PC-3 (cell line): ENCODE measurements around the gene OPRL1.

Experiments
- EZH2 ChIP-seq: fragments of 300-600 bp; sonication (generic); IDR thresholded peaks from one replicate; pipeline ENCODE4 v1.6.1; 2017; ENCODE audit warnings: antibody characterized with exemption, mild to moderate bottlenecking, low read length; ENCODE audit not compliant: unreplicated experiment
- EZH2phosphoT487 ChIP-seq: fragments of 300-600 bp; sonication (generic); IDR thresholded peaks from 2 replicates; pipeline ENCODE4 v1.6.1; 2018; ENCODE audit warnings: mild to moderate bottlenecking, antibody characterized with exemption, low read length, borderline replicate concordance
- TF ChIP-seq, protein P1 (sequence below): fragments of 300-600 bp; sonication (generic); conservative IDR thresholded peaks from 2 replicates; pipeline ENCODE4 v1.5.1; 2017; ENCODE audit warnings: antibody characterized with exemption, low read depth, mild to moderate bottlenecking, low read length

DNA sequence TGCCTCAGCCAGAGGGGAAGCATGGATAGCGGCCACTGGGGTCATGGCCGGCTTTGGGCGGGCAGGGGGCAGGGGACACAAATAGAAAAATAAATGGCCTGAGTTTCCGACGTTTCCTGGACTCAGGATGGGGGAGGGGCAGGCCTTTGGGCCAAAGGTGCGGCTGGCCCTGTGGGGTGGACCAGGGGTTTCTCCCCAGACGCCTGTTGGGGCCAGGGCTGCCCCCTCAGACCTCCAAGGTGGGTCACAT, 23.3 kb upstream of the OPRL1 start:
- TF ChIP-seq EZH2 (no peak), EZH2phosphoT487 (no peak)
- TF ChIP-seq, protein P1, sequence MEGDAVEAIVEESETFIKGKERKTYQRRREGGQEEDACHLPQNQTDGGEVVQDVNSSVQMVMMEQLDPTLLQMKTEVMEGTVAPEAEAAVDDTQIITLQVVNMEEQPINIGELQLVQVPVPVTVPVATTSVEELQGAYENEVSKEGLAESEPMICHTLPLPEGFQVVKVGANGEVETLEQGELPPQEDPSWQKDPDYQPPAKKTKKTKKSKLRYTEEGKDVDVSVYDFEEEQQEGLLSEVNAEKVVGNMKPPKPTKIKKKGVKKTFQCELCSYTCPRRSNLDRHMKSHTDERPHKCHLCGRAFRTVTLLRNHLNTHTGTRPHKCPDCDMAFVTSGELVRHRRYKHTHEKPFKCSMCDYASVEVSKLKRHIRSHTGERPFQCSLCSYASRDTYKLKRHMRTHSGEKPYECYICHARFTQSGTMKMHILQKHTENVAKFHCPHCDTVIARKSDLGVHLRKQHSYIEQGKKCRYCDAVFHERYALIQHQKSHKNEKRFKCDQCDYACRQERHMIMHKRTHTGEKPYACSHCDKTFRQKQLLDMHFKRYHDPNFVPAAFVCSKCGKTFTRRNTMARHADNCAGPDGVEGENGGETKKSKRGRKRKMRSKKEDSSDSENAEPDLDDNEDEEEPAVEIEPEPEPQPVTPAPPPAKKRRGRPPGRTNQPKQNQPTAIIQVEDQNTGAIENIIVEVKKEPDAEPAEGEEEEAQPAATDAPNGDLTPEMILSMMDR = no peak
